ENCODE data around the gene COQ5.

Gene COQ5, protein sequence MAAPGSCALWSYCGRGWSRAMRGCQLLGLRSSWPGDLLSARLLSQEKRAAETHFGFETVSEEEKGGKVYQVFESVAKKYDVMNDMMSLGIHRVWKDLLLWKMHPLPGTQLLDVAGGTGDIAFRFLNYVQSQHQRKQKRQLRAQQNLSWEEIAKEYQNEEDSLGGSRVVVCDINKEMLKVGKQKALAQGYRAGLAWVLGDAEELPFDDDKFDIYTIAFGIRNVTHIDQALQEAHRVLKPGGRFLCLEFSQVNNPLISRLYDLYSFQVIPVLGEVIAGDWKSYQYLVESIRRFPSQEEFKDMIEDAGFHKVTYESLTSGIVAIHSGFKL

DNA sequence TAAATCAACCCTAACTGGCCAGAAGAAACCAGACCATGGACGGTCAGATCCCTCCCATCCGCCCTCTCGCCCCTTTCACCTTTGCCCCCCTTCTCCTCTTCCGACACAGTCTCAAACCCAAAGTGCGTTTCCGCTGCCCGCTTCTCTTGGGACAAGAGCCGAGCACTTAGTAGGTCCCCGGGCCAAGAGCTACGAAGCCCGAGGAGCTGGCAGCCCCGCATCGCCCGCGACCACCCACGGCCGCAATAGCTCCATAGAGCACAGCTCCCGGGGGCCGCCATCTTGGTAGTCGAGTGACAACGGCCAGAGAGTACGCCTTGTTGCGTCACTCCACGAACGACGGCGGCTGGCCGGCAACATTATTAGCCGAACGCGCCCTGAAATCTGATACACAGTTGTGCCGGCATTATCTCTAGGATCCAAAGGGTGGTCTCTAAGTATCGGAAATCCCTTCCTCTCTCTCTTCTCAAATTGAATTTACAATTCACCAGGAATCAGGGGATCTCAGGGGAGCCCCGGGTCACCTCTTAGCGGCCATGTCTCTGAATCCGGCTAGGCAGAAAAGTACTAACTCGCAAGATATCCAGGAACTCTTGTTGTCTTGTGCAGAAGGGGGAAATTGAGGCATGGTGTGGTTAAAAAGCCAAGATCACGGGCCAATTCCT, at the start of gene COQ5:
Gene COQ5 (minus strand): TSS at position 298 of the 665 bp plus-strand sequence. CDS start 17 bp downstream, at position 281.
- DNase-seq, result peak; percentile 91 to 98 (median 95)
- intact Hi-C loops (cut with DNase I), result loop anchor here (5.0 kb wide), 1 partner anchor 62 kb away; the partner anchor contains the start of gene SRSF9

DNA sequence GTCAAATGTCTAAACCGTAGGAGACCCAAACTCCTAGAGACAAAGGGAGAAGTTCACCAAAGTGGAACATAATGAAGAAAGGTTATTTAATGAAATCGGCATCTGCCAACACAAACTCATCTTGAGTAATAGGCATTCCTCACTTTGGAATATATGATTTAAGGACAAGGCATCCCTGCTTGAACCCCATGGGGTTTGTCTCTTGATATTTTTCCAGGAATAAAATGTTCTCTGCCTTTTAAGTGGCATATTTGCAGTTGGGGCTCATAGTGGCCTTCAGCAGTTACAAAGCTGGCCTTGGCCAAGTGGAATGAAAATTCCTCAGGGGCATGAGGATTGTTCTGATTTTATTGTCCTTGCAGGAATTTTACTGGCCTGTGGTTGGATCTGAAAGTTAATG, 45.1 kb upstream of the COQ5 start:
- intact Hi-C loops (cut with DNase I), result no loop called here
- DNase-seq, result no peak

DNA sequence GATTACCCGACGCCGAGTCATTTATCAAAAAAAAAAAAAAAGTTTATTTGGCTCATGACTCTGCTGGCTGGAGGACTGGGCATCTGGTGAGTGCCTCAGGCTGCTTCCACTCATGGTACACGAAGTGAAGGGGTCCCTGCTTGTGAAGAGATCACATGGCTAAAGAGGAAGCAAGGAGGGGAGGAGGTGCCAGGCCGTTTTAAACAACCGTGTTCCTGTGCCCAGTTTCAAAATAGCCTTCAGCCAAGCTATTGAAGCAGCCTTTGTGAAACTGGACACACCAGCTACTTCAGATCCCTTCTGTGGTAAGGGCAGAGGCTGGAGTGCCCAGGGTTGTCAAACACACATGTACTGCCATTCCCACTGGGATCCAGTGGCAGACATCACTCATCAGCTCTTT, 44.6 kb upstream of the COQ5 start:
- intact Hi-C loops (cut with DNase I), result no loop called here
- DNase-seq, result no peak

DNA sequence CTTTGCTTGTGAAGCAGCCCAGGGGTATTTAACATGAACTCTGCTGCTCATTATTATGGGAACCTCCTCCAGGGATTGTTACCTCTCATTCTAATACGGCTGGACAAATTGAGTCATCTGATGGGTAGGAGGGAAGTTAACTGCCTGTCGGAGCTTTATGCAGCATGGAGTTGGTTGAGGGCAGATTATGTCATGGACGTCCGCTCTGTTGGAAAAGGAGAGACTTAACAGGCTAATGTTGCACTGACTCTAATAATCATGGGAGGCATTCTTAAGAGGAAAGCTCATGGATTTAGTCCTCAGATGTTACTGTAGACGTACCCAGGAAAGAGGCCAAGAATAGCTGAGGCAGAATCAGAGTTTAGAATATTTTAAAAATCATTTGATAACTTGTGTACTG, 42.3 kb upstream of the COQ5 start:
- intact Hi-C loops (cut with DNase I), result no loop called here
- DNase-seq, result no peak

DNA sequence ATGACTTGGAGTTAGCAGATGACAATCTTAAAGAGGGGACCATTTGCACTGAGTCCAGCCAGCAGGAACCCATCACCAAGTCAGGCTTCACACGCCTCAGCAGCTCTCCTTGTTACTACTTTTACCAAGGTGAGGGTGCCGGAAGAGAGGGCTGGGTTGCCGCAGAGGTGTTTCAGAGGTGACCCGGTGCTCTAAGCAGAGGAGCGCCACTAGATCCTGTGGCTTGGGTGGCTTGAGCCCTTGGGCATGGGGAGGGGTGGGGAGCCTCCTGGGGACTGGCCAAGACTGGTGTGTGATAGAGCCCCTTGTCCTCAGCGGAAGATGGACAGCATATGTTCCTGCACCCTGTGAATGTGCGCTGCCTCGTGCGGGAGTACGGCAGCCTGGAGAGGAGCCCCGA, 34.5 kb upstream of the COQ5 start:
- intact Hi-C loops (cut with DNase I), result no loop called here
- DNase-seq, result no peak

DNA sequence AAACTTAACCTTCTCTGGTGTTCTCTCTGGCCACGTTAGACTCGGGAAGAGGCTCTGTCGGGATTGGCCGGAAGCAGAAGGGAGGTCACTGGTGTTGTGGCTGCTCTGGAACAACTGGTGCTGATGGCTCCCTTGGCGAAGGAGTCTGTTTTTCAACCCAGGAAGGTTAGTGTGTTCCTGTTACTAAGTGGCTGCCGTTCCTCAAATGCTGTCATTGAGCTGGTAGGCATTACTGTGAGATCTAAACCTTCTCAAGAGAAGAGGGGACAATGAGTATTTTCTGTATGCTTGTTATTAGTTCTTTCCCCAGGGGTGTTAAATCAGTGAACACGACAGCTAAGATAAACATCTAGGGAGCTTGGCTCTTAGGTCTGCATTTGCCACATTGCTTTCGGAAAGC, 33.9 kb upstream of the COQ5 start:
- no peak for DNase-seq
- intact Hi-C loops (cut with DNase I), result no loop called here

DNA sequence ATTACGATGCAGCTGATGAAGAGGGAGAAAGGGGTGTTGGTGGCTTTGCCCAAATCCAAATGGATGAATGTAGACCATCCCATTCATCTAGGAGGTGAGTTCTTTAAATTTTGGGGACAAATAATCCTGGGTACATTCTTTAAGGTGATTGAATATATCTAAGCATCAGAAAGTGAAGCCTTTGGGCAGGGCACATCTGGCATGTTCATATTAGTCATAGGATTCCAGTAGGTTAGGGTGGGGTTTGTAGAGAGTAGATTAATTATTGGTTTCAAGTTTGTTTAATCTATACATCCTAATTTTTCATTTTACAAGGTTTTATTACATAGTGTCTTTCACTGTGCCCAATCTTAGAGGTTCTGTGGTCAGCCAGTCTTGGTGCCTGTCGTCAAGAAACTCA, 28.6 kb upstream of the COQ5 start:
- DNase-seq, result no peak
- intact Hi-C loops (cut with DNase I), result no loop called here

DNA sequence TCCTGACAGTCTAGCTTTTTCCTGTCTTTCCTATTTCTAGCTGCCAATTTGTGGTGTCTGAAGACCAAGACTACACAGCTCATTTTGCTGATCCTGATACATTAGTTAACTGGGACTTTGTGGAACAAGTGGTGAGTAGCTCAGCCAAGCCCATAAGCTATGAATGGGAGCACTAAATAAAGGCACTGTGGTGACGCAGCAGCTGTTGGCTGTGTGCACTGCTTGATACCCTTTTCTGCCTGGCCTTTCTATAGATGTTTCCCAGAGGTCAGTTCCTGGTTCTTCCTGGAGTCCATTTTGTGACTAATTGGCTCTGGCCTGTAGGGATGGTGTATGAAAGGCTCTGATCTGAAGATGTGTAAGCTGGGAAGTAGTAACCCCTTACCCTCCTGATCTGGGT, 25.7 kb upstream of the COQ5 start:
- intact Hi-C loops (cut with DNase I), result no loop called here

DNA sequence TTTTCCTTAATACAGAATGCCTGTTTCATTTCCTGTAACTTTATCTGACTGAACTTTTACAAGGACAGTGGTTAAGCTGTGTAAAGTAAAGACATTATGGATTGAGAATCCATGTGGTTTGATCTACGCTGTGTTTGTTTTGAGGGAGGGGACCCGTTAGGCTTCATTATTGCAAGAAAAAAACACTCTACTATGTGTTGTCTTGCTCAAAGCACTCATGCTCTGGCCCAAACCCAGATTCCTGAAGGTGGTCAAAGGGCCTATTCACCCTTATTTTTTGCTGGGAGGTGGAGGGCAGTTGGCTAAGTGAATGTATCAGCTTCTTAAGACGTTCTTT, 17.1 kb upstream of the COQ5 start:
- no peak for DNase-seq
- intact Hi-C loops (cut with DNase I), result no loop called here

More for the DNA sequence above, 25.7 kb upstream of the COQ5 start:
- peak in 1 of 42 donors; percentile 8 for DNase-seq

DNA sequence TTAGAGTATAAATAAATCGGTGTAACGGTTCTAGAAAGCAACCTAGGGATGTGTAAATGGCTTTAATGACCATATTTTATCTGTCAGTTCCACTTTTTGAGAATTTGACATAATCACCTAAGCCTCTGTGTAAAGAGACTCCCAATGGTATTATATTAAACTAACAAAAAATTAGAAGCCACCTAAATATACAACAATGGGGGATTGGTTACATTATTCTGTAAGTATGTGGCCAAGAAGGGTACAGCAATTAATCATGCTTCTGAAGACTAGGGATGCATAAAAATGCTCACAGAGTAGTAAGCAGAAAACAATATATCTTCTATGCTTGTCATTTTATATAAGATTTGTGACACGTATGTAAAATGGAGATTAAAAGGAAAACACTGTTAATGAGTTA, 15.7 kb upstream of the COQ5 start:
- no peak for DNase-seq
- intact Hi-C loops (cut with DNase I), result no loop called here

DNA sequence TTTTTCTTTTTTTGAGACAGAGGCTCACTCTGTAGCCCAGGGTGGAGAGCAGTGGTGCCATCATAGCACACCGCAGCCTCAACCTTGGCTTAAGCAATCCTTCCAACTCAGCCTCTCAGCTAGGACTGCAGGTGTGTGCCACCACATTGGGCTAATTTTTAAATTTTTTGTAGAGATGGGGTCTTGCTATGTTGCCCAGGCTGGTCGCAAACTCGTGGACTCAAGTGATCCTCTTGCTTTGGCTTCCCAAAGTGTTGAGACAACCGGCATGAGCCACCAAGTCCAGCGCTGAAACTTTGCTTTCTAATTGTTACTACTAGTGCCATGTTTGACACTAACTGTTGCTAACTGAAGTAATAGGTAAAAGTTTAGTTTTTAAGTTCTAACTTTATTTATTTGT, 13.2 kb upstream of the COQ5 start:
- DNase-seq, result no peak
- intact Hi-C loops (cut with DNase I), result no loop called here

DNA sequence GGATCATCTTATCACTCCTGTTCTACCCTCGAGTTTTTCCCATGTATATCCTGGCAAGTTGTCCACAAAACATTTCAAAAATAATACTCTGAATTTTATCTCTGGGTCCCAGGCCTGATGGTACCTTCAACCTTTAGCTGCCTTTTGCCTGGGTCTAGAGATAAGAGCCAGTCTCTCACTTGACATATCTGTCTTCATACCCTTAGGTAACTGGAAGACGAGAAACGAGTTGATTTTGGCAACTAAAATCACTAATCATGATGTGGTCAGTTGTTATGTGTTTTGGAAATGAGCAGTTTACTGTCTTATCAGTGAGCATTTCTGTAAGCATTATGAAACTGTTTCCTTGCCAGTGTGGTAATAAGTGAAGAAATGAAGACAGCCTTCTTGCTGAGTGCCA, 11.5 kb upstream of the COQ5 start:
- intact Hi-C loops (cut with DNase I), result no loop called here
- no peak for DNase-seq

DNA sequence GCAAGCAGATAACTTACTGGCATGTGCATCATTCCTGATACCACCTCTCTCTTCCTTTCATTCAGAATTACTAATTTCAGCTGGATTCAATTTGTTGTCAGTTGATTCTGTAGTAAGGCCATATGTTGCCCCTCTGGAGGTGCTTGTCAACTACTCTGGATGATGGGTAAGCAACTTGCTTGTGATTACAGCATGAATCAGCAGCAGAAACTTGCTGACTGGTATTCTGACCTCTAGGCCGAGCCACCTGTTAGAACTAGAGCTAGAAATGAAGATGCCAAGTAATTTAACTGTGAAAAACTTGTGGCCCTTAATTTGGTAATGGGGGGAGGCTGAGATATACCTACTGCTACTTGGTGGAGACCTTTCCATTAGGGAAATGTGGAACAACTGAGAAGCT, 10.3 kb upstream of the COQ5 start:
- DNase-seq, result no peak
- intact Hi-C loops (cut with DNase I), result no loop called here

DNA sequence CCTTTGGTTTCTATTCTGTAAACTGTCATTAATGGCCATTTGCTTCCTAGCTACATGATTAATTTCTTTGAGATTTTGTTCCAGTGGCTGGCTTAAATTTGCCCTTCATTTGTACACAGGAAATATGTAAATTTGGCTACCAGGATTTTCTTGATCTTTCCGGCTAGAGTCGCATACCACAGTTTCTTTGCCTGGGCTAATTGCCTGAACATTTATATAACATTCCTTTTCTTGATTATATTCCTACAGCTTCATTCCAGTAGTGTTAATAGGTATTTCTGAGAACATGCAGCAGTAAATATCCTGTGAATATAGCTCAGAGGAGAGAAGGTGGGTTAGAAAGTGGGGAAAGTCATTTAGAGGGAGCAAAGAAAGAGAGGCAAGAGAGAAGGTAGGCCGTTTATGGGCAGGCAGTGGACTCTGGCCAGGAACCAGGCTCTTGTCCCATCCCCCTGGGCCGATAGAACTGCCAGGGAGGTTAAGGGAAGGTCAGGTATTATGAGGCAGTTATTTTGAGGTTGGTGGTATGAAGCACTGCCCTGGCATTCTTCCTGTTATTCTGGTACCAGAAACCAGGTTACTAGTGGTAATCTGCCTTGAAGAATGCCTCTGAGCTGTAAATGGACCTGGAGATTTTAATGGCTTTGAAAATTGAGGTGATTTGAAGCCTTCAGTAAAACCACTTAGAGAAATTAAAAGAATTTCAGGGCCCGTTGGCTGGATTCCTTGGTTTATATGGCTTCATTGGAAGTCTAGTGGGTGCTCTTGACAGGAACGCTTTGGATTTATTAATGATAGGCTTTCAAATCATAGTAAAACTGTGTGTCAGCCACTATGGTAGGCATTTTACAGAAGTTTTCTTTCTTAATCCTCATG, 9.6 kb upstream of the COQ5 start:
- DNase-seq, result peak in 7 of 42 donors; percentile 16 to 47 (median 41)
- intact Hi-C loops (cut with DNase I), result no loop called here

DNA sequence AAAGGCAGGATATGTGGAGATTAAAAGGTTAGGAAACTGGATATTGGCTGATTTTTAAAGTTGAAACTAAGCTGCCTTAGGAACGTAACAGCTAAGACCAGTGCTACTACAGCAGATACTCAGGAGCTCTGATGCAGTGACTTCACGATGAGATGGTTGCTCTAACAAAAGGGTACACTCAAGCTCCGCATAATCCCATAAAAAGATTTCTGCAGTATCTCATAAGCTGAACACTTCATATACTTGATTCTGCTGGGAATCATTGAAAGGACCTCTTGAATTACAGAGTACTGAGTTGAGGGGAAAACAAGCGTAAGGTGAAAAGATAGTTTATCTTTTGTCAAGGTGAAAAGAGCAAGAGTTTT, 8.9 kb upstream of the COQ5 start:
- no peak for DNase-seq
- intact Hi-C loops (cut with DNase I), result no loop called here

DNA sequence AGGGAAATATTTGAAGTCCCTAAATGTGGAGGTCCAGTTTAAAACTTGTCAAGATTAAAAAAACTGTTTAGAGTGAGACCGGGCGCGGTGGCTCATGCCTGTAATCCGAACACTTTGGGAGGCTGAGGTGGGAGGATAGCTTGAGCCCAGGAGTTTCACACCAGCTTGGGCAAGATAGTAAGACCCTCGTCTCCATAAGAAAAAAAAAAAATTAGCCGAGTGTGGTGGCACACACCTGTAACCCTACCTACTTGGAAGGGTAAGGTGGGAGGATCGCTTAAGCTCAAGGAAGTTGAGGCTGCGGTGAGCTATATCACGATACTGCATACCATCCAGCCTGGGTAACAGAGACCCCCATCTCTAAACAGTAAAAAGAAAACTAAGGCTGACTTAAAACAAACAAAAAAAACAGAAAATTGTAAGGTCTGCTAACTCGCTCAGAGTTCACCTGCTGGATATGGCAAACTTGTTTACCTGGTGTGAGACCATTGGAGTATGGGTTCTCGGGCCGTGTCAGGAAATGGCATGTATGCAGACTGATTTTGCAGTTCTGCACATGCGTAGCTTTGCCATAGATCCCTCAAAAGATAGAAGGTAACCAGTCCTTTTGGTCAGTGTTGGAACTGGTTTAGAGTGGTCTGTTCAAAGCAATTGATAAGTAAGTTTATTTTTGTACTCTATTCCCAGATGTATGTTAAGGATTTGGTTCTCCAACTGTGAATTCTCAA, 7.3 kb upstream of the COQ5 start:
- no peak for DNase-seq
- intact Hi-C loops (cut with DNase I), result no loop called here

DNA sequence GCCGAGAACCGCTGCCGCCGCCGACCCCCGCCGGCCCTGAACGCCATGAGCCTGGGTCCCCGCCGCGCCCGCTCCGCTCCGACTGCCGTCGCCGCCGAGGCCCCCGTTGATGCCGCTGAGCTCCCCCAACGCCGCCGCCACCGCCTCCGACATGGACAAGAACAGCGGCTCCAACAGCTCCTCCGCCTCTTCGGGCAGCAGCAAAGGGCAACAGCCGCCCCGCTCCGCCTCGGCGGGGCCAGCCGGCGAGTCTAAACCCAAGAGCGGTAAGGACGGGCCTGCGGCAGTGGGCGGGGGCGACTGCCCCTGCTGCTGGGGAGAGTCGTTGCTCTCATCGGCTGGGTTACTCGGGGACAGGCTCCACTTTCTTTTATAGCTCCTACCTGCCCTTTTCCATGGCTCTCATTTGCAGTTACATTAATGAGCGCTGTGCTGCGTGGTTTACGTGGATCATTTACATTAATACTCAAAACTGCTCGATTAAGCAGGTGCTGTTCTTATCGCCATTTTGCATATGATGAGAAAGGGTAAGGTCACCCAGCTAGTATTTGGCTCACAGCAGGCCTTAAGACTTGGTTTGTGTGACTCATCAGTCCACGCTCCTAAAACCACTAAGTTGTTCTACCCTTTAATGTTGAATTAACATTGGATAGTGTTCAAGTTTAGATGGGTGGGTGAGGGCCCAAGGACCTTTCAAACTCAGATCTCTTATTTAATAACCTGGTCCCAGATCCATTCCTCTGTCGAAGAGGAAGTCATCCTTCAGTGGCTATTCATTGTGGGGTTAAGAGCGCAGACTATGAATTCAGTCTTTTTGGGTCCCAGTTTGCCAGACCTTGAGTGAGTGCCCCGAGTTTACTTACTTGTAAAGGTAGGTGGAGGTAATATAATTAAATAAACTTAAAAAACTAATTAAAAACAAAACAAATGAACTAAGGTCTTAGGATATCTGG, 6.0 kb upstream of the COQ5 start:
- intact Hi-C loops (cut with DNase I), result no loop called here
- DNase-seq, result peak in 23 of 42 donors; percentile 11 to 54 (median 25)

DNA sequence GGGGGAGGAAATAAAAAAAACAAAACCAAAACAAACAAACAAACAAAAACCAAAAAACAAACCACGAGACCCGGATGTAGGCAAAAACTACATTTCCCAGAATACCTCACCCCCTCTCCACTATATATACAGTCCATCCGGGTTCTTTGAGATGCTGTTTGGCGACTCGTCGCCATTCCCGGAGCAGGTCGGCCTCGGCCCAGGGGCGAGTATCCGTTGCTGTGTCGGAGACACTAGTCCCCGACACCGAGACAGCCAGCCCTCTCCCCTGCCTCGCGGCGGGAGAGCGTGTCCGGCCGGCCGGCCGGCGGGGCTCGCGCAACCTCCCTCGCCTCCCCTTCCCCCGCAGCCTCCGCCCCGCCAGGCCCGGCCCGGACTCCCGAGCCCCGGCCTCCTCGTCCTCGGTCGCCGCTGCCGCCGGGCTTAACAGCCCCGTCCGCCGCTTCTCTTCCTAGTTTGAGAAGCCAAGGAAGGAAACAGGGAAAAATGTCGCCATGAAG, 5.3 kb upstream of the COQ5 start, which contains the start of gene RNF10:
Gene RNF10 (plus strand): TSS at position 154 of the 500 bp plus-strand sequence. CDS start 456 bp downstream, outside the sequence.
- intact Hi-C loops (cut with DNase I), result no loop called here
- DNase-seq, result peak; percentile 63 to 93 (median 82)
